ENCODE measurements around the gene AP1M1.

AP1M1 gene

GRCh38 chr19:16197622-16198369 is at the start of gene AP1M1:
Gene AP1M1, plus strand, starts transcription at chr19:16197911. Its CDS starts 116 bp downstream, at chr19:16198027.
- Histone ChIP-seq H3K9ac (peak within 1 kb of the TSS; percentile 92), H3K36me3 (peaks cover 49% of the 10 kb centered on the region), H4K20me1 (peaks cover 43% of the 10 kb centered on the region), H3K4me3 (peak within 1 kb of the TSS; percentile 99), H3K9me3 (no peaks in the 10 kb centered on the region), H3K4me1 (peaks cover 42% of the 10 kb centered on the region), H3K4me2 (peak within 1 kb of the TSS; percentile 92), H3K27me3 (no peaks in the 10 kb centered on the region), H3K27ac (peak within 1 kb of the TSS; percentile 92)
- no peak for TF ChIP-seq Cebpa-rat (IDR thresholded peaks at IDR 0.05)

DNA sequence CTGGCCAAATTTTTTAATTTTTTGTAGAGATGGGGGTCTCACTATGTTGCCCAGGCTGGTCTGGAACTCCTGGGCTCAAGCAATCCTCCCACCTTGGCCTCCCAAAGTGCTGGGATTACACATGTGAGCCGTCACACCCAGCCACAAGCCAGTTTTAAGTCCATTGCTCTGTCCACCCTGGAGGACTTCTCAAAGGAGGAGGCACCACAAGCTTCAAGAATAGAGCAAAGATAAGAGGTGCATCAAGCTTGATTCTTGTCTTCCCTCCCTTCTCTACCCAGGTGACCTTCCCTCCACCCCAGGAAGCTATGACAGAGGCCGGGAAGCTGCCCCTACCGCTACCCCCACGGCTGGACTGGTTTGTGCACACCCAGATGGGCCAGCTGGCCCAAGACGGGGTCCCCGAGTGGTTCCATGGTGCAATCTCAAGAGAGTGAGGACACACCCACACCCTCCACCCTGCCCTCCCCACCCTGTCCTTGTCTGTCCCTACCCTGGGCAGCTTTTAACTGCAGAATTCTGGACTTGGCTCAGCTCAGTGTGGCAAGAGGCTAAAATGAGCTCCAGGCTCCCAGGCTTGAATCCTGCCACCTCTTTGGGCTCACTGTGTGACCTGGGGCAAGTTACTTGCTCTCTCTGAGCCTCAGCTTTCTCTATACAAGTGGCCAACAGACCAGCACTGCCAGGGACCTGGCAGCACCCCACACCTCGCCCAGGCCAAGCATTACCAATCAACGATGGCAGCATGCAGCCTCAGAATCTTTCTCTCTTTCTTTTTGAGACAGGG is 49.1 kb upstream of the AP1M1 start:
- Histone ChIP-seq H3K27me3 (no peaks in the 10 kb centered on the region), H3K27ac (peak overlapping the region; percentile 88), H3K9ac (peak overlapping the region; percentile 66), H3K36me3 (peaks cover 25% of the 10 kb centered on the region), H3K4me3 (peak overlapping the region; percentile 39), H3K4me1 (peaks cover 79% of the 10 kb centered on the region), H3K9me3 (no peaks in the 10 kb centered on the region), H4K20me1 (no peaks in the 10 kb centered on the region), H3K4me2 (peak overlapping the region; percentile 91)
- TF ChIP-seq Cebpa-rat (IDR thresholded peaks at IDR 0.05): no peak

- Histone ChIP-seq H3K4me3 (no peak overlapping the region), H3K4me1 (peaks cover 61% of the 10 kb centered on the region), H3K9ac (no peak overlapping the region), H3K9me3 (no peaks in the 10 kb centered on the region), H3K36me3 (peaks cover 61% of the 10 kb centered on the region), H3K27me3 (no peaks in the 10 kb centered on the region), H3K27ac (no peak overlapping the region), H4K20me1 (no peaks in the 10 kb centered on the region), H3K4me2 (no peak overlapping the region)
- no peak for TF ChIP-seq Cebpa-rat (IDR thresholded peaks at IDR 0.05)
Observed at GRCh38 chr19:16153582-16154336, 44.0 kb upstream of the AP1M1 start.

- Histone ChIP-seq H3K9ac (no peak overlapping the region), H4K20me1 (no peaks in the 10 kb centered on the region), H3K4me2 (no peak overlapping the region), H3K9me3 (no peaks in the 10 kb centered on the region), H3K27me3 (no peaks in the 10 kb centered on the region), H3K4me3 (no peak overlapping the region), H3K4me1 (peaks cover 53% of the 10 kb centered on the region), H3K27ac (no peak overlapping the region), H3K36me3 (peaks cover 55% of the 10 kb centered on the region)
- TF ChIP-seq Cebpa-rat (IDR thresholded peaks at IDR 0.05): no peak
Observed at GRCh38 chr19:16154557-16154956, 43.2 kb upstream of the AP1M1 start.

DNA sequence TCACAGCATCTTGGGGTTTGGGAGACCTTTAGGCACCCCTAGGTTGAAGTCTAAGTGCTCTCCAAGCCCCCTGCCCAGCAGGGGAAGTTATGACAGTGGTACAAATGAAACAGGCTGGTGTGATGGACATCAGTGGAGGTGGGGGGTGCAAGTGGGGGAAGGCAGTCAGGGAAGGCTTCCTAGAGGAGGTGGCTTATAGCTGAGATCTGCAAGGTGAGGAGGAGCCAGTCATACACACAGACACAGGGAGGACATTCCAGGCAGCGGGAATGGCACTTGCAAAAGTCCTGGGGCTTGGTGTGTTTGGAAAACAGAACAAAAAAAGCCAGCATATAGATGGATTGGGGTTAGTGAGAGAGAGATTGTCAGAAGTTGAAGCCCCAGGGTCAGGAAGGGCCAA is 42.6 kb upstream of the AP1M1 start:
- peaks cover 55% of the 10 kb centered on the region for H3K36me3 ChIP-seq
- H3K4me3 ChIP-seq: no peak overlapping the region
- no peak overlapping the region for H3K9ac ChIP-seq
- H3K4me2 ChIP-seq: no peak overlapping the region
- no peaks in the 10 kb centered on the region for H3K9me3 ChIP-seq
- no peak for TF ChIP-seq Cebpa-rat (IDR thresholded peaks at IDR 0.05)
- no peaks in the 10 kb centered on the region for H3K27me3 ChIP-seq
- H4K20me1 ChIP-seq: no peaks in the 10 kb centered on the region
- peaks cover 47% of the 10 kb centered on the region for H3K4me1 ChIP-seq
- no peak overlapping the region for H3K27ac ChIP-seq

DNA sequence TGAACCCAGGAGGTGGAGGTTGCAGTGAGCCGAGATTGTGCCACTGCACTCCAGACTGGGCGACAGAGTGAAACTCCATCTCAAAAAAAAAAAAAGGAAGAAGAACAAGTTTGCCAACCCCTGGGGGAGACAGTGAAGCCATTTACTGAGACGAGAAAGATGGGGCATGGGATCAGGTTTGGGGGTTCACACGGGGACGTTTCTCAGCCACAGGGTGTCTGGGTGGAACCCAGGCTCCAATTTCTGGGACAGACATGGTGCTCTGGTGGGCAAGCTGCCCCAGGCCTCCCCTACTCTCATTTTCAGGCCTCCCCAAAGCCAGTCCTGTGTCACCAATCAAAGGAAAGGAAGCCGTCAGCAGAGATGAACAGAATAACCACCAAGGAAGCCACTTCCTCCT is 40.8 kb upstream of the AP1M1 start:
- H3K36me3 ChIP-seq: peaks cover 55% of the 10 kb centered on the region
- peak overlapping the region; percentile 15; the same call in 1 of the 2 replicates for H3K9ac ChIP-seq
- H4K20me1 ChIP-seq: no peaks in the 10 kb centered on the region
- peak overlapping the region; percentile 66 for H3K4me2 ChIP-seq
- H3K27me3 ChIP-seq: no peaks in the 10 kb centered on the region
- no peaks in the 10 kb centered on the region for H3K9me3 ChIP-seq
- peak overlapping the region; percentile 61 for H3K27ac ChIP-seq
- no peak for TF ChIP-seq Cebpa-rat (IDR thresholded peaks at IDR 0.05)
- H3K4me3 ChIP-seq: no peak overlapping the region
- peaks cover 33% of the 10 kb centered on the region for H3K4me1 ChIP-seq

- Histone ChIP-seq H3K4me2 (peak overlapping the region; percentile 66), H3K27ac (peak overlapping the region; percentile 61), H3K4me3 (no peak overlapping the region), H4K20me1 (no peaks in the 10 kb centered on the region), H3K4me1 (peaks cover 33% of the 10 kb centered on the region), H3K9me3 (no peaks in the 10 kb centered on the region), H3K27me3 (no peaks in the 10 kb centered on the region), H3K9ac (0 out of 2 replicates have a peak overlapping the region, but pooled peaks have one; percentile 15), H3K36me3 (peaks cover 51% of the 10 kb centered on the region)
- TF ChIP-seq Cebpa-rat (IDR thresholded peaks at IDR 0.05): no peak
Observed at GRCh38 chr19:16157601-16158000, 40.1 kb upstream of the AP1M1 start.

DNA sequence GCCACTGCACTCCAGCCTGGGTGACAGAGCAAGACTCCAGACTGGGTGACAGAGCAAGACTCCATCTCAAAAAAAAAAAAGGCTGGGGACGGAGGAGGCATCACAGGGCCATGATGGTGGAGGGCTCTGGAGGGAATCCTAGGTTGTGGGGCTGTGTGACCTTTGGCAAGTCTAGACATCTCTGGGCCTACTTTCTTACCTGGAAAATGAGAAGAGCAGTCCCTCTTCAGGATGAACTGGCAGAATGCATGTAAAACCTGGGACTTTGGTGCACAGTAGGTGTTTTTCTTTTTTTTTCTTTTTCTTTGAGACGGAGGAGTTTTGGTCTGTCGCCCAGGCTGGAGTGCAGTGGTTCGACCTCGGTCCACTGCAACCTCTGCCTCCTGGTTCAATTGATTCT is 38.1 kb upstream of the AP1M1 start:
- no peak overlapping the region for H3K27ac ChIP-seq

GRCh38 chr19:16160445-16160942 is 37.2 kb upstream of the AP1M1 start:
- H3K27ac ChIP-seq: no peak overlapping the region
- no peak overlapping the region for H3K4me2 ChIP-seq
- H3K4me1 ChIP-seq: peaks cover 27% of the 10 kb centered on the region
- peaks cover 22% of the 10 kb centered on the region for H3K36me3 ChIP-seq
- no peak for TF ChIP-seq Cebpa-rat (IDR thresholded peaks at IDR 0.05)
- H4K20me1 ChIP-seq: no peaks in the 10 kb centered on the region
- no peak overlapping the region for H3K4me3 ChIP-seq
- no peaks in the 10 kb centered on the region for H3K9me3 ChIP-seq
- H3K9ac ChIP-seq: no peak overlapping the region
- no peaks in the 10 kb centered on the region for H3K27me3 ChIP-seq

More for the DNA sequence above, 38.1 kb upstream of the AP1M1 start:
- Histone ChIP-seq H3K9me3 (no peaks in the 10 kb centered on the region), H3K9ac (no peak overlapping the region), H3K36me3 (peaks cover 31% of the 10 kb centered on the region), H3K27me3 (no peaks in the 10 kb centered on the region), H3K4me1 (peaks cover 33% of the 10 kb centered on the region), H3K4me2 (no peak overlapping the region), H3K4me3 (no peak overlapping the region), H4K20me1 (no peaks in the 10 kb centered on the region)
- no peak for TF ChIP-seq Cebpa-rat (IDR thresholded peaks at IDR 0.05)

Measured in BLaER1 (cell line).